Fibroblast of villous mesenchyme (primary cell): ENCODE results near the gene ZFYVE26. TPM values are rescaled to one million over a fixed set of nuclear protein-coding genes. Genes with fewer than 3 reads are reported as not detected.

ENCODE experiments used
- DNase-seq: peaks from one replicate; pipeline ENCODE4 v3.0.0-alpha.2; 2010; ENCODE audit warnings: low read depth
- H3K4me3 ChIP-seq: 2 replicates; pipeline ENCODE4 v1.5.1; 2011; ENCODE audit warnings: low read depth, mild to moderate bottlenecking, low read length
- CTCF ChIP-seq: IDR thresholded peaks from 2 replicates; pipeline ENCODE4 v1.5.1; 2012; ENCODE audit warnings: low read depth, mild to moderate bottlenecking, low read length; ENCODE audit not compliant: insufficient read depth
- small RNA-seq: library from RNA; depleted of rRNA; stranded (forward); fragments of <200 nt; gene quantifications from one replicate; pipeline ENCODE3, GENCODE V24; 2012
- total RNA-seq: library from RNA; depleted of rRNA; stranded (reverse); fragments of >200 nt; gene quantifications from 2 replicates; pipeline ENCODE4 v1.2.3, GENCODE V29; 2012

Gene ZFYVE26
- total RNA-seq, 1 donor, result 27.6 TPM

DNA sequence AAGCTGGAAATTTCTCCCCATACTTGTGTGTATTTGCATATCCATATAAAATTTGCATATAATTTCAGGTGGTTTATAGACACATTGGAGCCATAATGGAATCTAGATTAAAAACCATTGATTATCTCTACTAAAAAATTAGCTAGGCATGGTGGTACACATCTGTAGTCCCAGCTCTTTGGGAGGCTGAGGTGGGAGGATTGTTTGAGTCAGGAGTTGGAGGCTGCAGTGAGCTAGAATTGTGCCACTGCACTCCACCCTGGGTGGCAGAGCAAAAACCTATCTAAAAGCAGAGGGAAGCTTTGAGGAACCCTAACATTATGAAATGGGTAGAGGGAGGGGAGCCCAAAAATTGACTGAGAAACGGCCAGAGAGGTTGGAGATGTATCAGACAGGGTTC lies 118.2 kb downstream of the ZFYVE26 start:
- no peak for DNase-seq
- no peak overlapping the region for H3K4me3 ChIP-seq
- TF ChIP-seq CTCF, result no peak

- DNase-seq, result peak; percentile 95
- no peak for TF ChIP-seq CTCF
- no peak overlapping the region for H3K4me3 ChIP-seq
These were observed 119.4 kb downstream of the ZFYVE26 start for GRCh38 chr14:67697006-67697405.

Small RNAs within 50 kb of the gene (small RNA-seq; reads per million reads assigned to genes)
- gene AL049779.3 (not detected), gene RN7SL369P (not detected)

Other genes with a start within 250 kb of the ZFYVE26 start
- 15.5 and 17.7 TPM in 2 replicates for gene PIGH, start 216.3 kb downstream of the ZFYVE26 start, total RNA-seq
- 3.9 TPM in 2 replicates for gene ARG2, start 196.7 kb downstream of the ZFYVE26 start, total RNA-seq
- 45.1 and 52.2 TPM in 2 replicates for gene VTI1B, start 142.0 kb downstream of the ZFYVE26 start, total RNA-seq
- gene RDH11, start 120.8 kb downstream of the ZFYVE26 start, total RNA-seq, result 138 and 212 TPM in 2 replicates
- under 0.01 TPM in 1 of 2 replicates, not detected in the other for gene RDH12, start 114.7 kb downstream of the ZFYVE26 start, total RNA-seq
- gene RAD51B, start 3.2 kb upstream of the ZFYVE26 start, total RNA-seq, result 13.9 and 22.0 TPM in 2 replicates